CD8-positive, alpha-beta memory T cell (primary cell): Measurements from ENCODE around the gene CCNB3. TPM values are rescaled to one million over a fixed set of nuclear protein-coding genes. Genes with fewer than 3 reads are reported as not detected.

Experiments used
- CTCF ChIA-PET: fragments of 350-600 bp; sonication (Branson Sonifier 250); formaldehyde crosslinking; loops from one replicate; lab custom pipeline; 2021; ENCODE audit warnings: antibody characterized with exemption; lab: Charles Lee
- POLR2A ChIA-PET: fragments of 350-600 bp; sonication (Branson Sonifier 250); formaldehyde crosslinking; loops from one replicate; lab custom pipeline; 2021; ENCODE audit warnings: antibody characterized with exemption; lab: Charles Lee
- DNase-seq, 5 donors: peaks; one replicate each; pipeline versions ENCODE4 v3.0.0 to v3.0.0-alpha.2; 2020 to 2022; ENCODE audit warnings: mixed read lengths in 1 of 5
- H3K27ac ChIP-seq: one replicate; pipeline ENCODE4 v1.7.0; 2013; ENCODE audit warnings: low read depth, mild to moderate bottlenecking, low read length, moderate library complexity
- H3K27me3 ChIP-seq: 2 replicates; pipeline ENCODE4 v1.7.0; 2013; ENCODE audit warnings: low read length, mild to moderate bottlenecking; ENCODE audit not compliant: insufficient read depth, poor library complexity, severe bottlenecking
- H3K36me3 ChIP-seq: 2 replicates; pipeline ENCODE4 v1.7.0; 2013; ENCODE audit warnings: mild to moderate bottlenecking, low read length, moderate library complexity; ENCODE audit not compliant: insufficient read depth
- H3K4me1 ChIP-seq: 2 replicates; pipeline ENCODE4 v1.7.0; 2013; ENCODE audit warnings: mild to moderate bottlenecking, low read length, moderate library complexity; ENCODE audit not compliant: insufficient read depth
- H3K4me3 ChIP-seq: 2 replicates; pipeline ENCODE4 v1.7.0; 2013; ENCODE audit warnings: mild to moderate bottlenecking, low read length
- H3K9me3 ChIP-seq: 2 replicates; pipeline ENCODE4 v1.7.0; 2013; ENCODE audit warnings: mild to moderate bottlenecking, low read length
- H3K27ac Mint-ChIP-seq, 8 donors: one replicate each; pipeline ENCODE4 v1.8.0; 2020 to 2021; ENCODE audit warnings: mixed read lengths in 8 of 8, mild to moderate bottlenecking in 6 of 8, inconsistent platforms in 3 of 8, moderate library complexity in 3 of 8
- H3K27me3 Mint-ChIP-seq, 2 donors: one replicate each; pipeline ENCODE4 v1.8.0; 2020 to 2021; ENCODE audit warnings: mixed read lengths in 2 of 2, mild to moderate bottlenecking in 1 of 2, moderate library complexity in 1 of 2
- H3K36me3 Mint-ChIP-seq, 3 donors: one replicate each; pipeline ENCODE4 v1.8.0; 2020 to 2021; ENCODE audit warnings: mixed read lengths in 3 of 3, inconsistent platforms in 1 of 3, mild to moderate bottlenecking in 1 of 3
- H3K4me1 Mint-ChIP-seq, 3 donors: one replicate each; pipeline ENCODE4 v1.8.0; 2020 to 2021; ENCODE audit warnings: mixed read lengths in 3 of 3, inconsistent platforms in 1 of 3, mild to moderate bottlenecking in 1 of 3
- H3K4me3 Mint-ChIP-seq, 7 donors: one replicate each; pipeline ENCODE4 v1.8.0; 2020 to 2021; ENCODE audit warnings: mixed read lengths in 7 of 7, mild to moderate bottlenecking in 6 of 7, moderate library complexity in 4 of 7, inconsistent platforms in 2 of 7
- H3K9me3 Mint-ChIP-seq, 5 donors: one replicate each; pipeline ENCODE4 v1.8.0; 2020 to 2022; ENCODE audit warnings: mixed read lengths in 5 of 5, mild to moderate bottlenecking in 3 of 5, moderate library complexity in 2 of 5, inconsistent platforms in 1 of 5
- polyA plus RNA-seq: library from polyadenylated mRNA; unstranded; fragments of 300-500 nt; fragmentation: Illumina TruSeq; gene quantifications from one replicate; pipeline ENCODE4 v1.2.3, GENCODE V29; 2021
- total RNA-seq, 2 experiments: library from RNA; stranded (reverse); gene quantifications; one replicate each; pipeline ENCODE4 v1.2.3, GENCODE V29; 2021

Gene CCNB3
- total and polyA plus RNA-seq, 3 experiments from 2014 or later = 0.11 to 0.53 TPM; not detected in 1

GRCh38 chrX:50169717-50170116 lies 34.8 kb upstream of the CCNB3 start:
- Mint-ChIP-seq H3K36me3 (peaks cover 0 to 1% (median 0%) of the 10 kb centered on the region in 3 donors), H3K27ac (no peak overlapping the region), H3K27me3 (peaks cover 7 to 8% of the 10 kb centered on the region in 2 donors), H3K9me3 (peaks cover 0 to 6% (median 0%) of the 10 kb centered on the region in 5 donors), H3K4me3 (no peak overlapping the region), H3K4me1 (peaks cover 0 to 8% (median 0%) of the 10 kb centered on the region in 3 donors)
- no peaks in the 10 kb centered on the region for H3K27me3 ChIP-seq
- DNase-seq = no peak
- H3K4me1 ChIP-seq = no peaks in the 10 kb centered on the region
- POLR2A ChIA-PET = no interaction called here
- CTCF ChIA-PET = no interaction called here
- no peaks in the 10 kb centered on the region for H3K9me3 ChIP-seq
- H3K36me3 ChIP-seq = no peaks in the 10 kb centered on the region
- H3K4me3 ChIP-seq = no peak overlapping the region
- H3K27ac ChIP-seq = no peak overlapping the region

GRCh38 chrX:50180073-50180940 lies 24.3 kb upstream of the CCNB3 start:
- ChIA-PET CTCF (interaction anchor here (0.6 kb wide), 1 partner anchor 11 kb away, joined by 3 read pairs; no protein-coding TSS in a partner anchor), POLR2A (no interaction called here)
- Mint-ChIP-seq H3K36me3 (no peaks in the 10 kb centered on the region), H3K9me3 (peaks cover 0 to 2% (median 0%) of the 10 kb centered on the region in 5 donors), H3K27ac (peak overlapping the region in 1 of 8 donors; percentile 29), H3K27me3 (peaks cover 7% of the 10 kb centered on the region in 2 donors), H3K4me3 (no peak overlapping the region), H3K4me1 (no peaks in the 10 kb centered on the region)
- H3K36me3 ChIP-seq = no peaks in the 10 kb centered on the region
- no peak overlapping the region for H3K27ac ChIP-seq
- H3K9me3 ChIP-seq = no peaks in the 10 kb centered on the region
- no peak overlapping the region for H3K4me3 ChIP-seq
- H3K27me3 ChIP-seq = no peaks in the 10 kb centered on the region
- no peak for DNase-seq
- H3K4me1 ChIP-seq = no peaks in the 10 kb centered on the region

- no peaks in the 10 kb centered on the region for H3K9me3 ChIP-seq
- Mint-ChIP-seq H3K36me3 (no peaks in the 10 kb centered on the region), H3K27ac (no peak overlapping the region), H3K4me3 (no peak overlapping the region), H3K27me3 (peaks cover 0 to 12% of the 10 kb centered on the region in 2 donors), H3K9me3 (no peaks in the 10 kb centered on the region), H3K4me1 (no peaks in the 10 kb centered on the region)
- ChIA-PET POLR2A (no interaction called here), CTCF (no interaction called here)
- no peaks in the 10 kb centered on the region for H3K4me1 ChIP-seq
- H3K4me3 ChIP-seq = no peak overlapping the region
- H3K27me3 ChIP-seq = no peaks in the 10 kb centered on the region
- H3K36me3 ChIP-seq = no peaks in the 10 kb centered on the region
- H3K27ac ChIP-seq = no peak overlapping the region
- no peak for DNase-seq
These were observed 20.7 kb upstream of the CCNB3 start for GRCh38 chrX:50183891-50184290.

GRCh38 chrX:50188859-50189600 lies 15.5 kb upstream of the CCNB3 start:
- Mint-ChIP-seq H3K27me3 (peaks cover 3 to 22% of the 10 kb centered on the region in 2 donors), H3K36me3 (no peaks in the 10 kb centered on the region), H3K9me3 (no peaks in the 10 kb centered on the region), H3K4me1 (no peaks in the 10 kb centered on the region), H3K27ac (peak overlapping the region in 1 of 8 donors; percentile 43), H3K4me3 (no peak overlapping the region)
- Histone ChIP-seq H3K4me3 (no peak overlapping the region), H3K9me3 (no peaks in the 10 kb centered on the region), H3K36me3 (no peaks in the 10 kb centered on the region), H3K27ac (no peak overlapping the region), H3K4me1 (no peaks in the 10 kb centered on the region), H3K27me3 (no peaks in the 10 kb centered on the region)
- ChIA-PET CTCF (no interaction called here), POLR2A (no interaction called here)
- DNase-seq = no peak

- no peaks in the 10 kb centered on the region for H3K9me3 ChIP-seq
- Mint-ChIP-seq H3K36me3 (no peaks in the 10 kb centered on the region), H3K4me1 (no peaks in the 10 kb centered on the region), H3K27ac (no peak overlapping the region), H3K27me3 (peaks cover 10 to 18% of the 10 kb centered on the region in 2 donors), H3K4me3 (no peak overlapping the region), H3K9me3 (no peaks in the 10 kb centered on the region)
- no peaks in the 10 kb centered on the region for H3K4me1 ChIP-seq
- H3K27me3 ChIP-seq = no peaks in the 10 kb centered on the region
- H3K36me3 ChIP-seq = no peaks in the 10 kb centered on the region
- DNase-seq = no peak
- H3K4me3 ChIP-seq = no peak overlapping the region
- H3K27ac ChIP-seq = no peak overlapping the region
- ChIA-PET POLR2A (no interaction called here), CTCF (no interaction called here)
These were observed 6.2 kb upstream of the CCNB3 start for GRCh38 chrX:50198348-50198747.

GRCh38 chrX:50200907-50201306 lies 3.7 kb upstream of the CCNB3 start, which contains the start of gene AKAP4:
Gene AKAP4 (minus strand): TSS chrX:50201007. CDS start chrX:50200889, 118 bp downstream.
- no peaks in the 10 kb centered on the region for H3K36me3 ChIP-seq
- Mint-ChIP-seq H3K4me1 (peaks cover 9 to 13% (median 11%) of the 10 kb centered on the region in 3 donors), H3K27me3 (peaks cover 10 to 12% of the 10 kb centered on the region in 2 donors), H3K36me3 (no peaks in the 10 kb centered on the region), H3K27ac (peak within 1 kb of the TSS in 2 of 8 donors; percentile 6 to 20), H3K4me3 (no peak within 1 kb of the TSS), H3K9me3 (no peaks in the 10 kb centered on the region)
- CTCF ChIA-PET = no interaction called here
- H3K9me3 ChIP-seq = no peaks in the 10 kb centered on the region
- H3K27ac ChIP-seq = no peak within 1 kb of the TSS
- peaks cover 7% of the 10 kb centered on the region for H3K4me1 ChIP-seq
- POLR2A ChIA-PET = no interaction called here
- no peak within 1 kb of the TSS for H3K4me3 ChIP-seq
- no peaks in the 10 kb centered on the region for H3K27me3 ChIP-seq
- no peak for DNase-seq

GRCh38 chrX:50202539-50202938 lies 2.0 kb upstream of the CCNB3 start:
- Histone ChIP-seq H3K27ac (no peak overlapping the region), H3K9me3 (no peaks in the 10 kb centered on the region), H3K4me3 (no peak overlapping the region), H3K4me1 (peaks cover 7% of the 10 kb centered on the region), H3K27me3 (no peaks in the 10 kb centered on the region), H3K36me3 (no peaks in the 10 kb centered on the region)
- H3K27ac Mint-ChIP-seq = no peak overlapping the region
- peaks cover 4 to 8% of the 10 kb centered on the region in 2 donors for H3K27me3 Mint-ChIP-seq
- H3K4me3 Mint-ChIP-seq = peak overlapping the region in 1 of 7 donors; percentile 34
- no peaks in the 10 kb centered on the region for H3K36me3 Mint-ChIP-seq
- CTCF ChIA-PET = no interaction called here
- DNase-seq = no peak
- H3K9me3 Mint-ChIP-seq = no peaks in the 10 kb centered on the region
- H3K4me1 Mint-ChIP-seq = peaks cover 9 to 13% (median 11%) of the 10 kb centered on the region in 3 donors
- POLR2A ChIA-PET = no interaction called here

- DNase-seq = no peak
- peaks cover 9 to 13% (median 11%) of the 10 kb centered on the region in 3 donors for H3K4me1 Mint-ChIP-seq
- ChIA-PET CTCF (no interaction called here), POLR2A (no interaction called here)
- Histone ChIP-seq H3K27me3 (no peaks in the 10 kb centered on the region), H3K36me3 (no peaks in the 10 kb centered on the region), H3K4me3 (no peak overlapping the region), H3K4me1 (peaks cover 7% of the 10 kb centered on the region), H3K27ac (no peak overlapping the region), H3K9me3 (no peaks in the 10 kb centered on the region)
- H3K4me3 Mint-ChIP-seq = no peak overlapping the region
- H3K9me3 Mint-ChIP-seq = no peaks in the 10 kb centered on the region
- H3K36me3 Mint-ChIP-seq = no peaks in the 10 kb centered on the region
- H3K27ac Mint-ChIP-seq = no peak overlapping the region
- peaks cover 0 to 5% of the 10 kb centered on the region in 2 donors for H3K27me3 Mint-ChIP-seq
These were observed 2.2 kb downstream of the CCNB3 start for GRCh38 chrX:50206753-50207152.
